Cardiac fibroblast (primary cell): Measurements from ENCODE around the gene HMX1.

ENCODE experiments used
- DNase-seq, 2 donors: peaks; one replicate each; pipeline versions ENCODE4 v3.0.0 to v3.0.0-alpha.2; 2010; ENCODE audit warnings: low read depth in 2 of 2
- H3K4me3 ChIP-seq, 2 donors: replicated peaks in 1 of 2; 1 replicate in 1 of 2; 2 replicates in 1 of 2; pipeline ENCODE4 v1.5.1; 2011; ENCODE audit warnings: low read depth in 2 of 2, low read length in 2 of 2, mild to moderate bottlenecking in 2 of 2, moderate library complexity in 1 of 2
- TF ChIP-seq, protein P1 (sequence below): IDR thresholded peaks from one replicate; pipeline ENCODE4 v1.5.1; 2011; ENCODE audit warnings: low read depth, mild to moderate bottlenecking, low read length, inconsistent platforms

HMX1 gene

DNA sequence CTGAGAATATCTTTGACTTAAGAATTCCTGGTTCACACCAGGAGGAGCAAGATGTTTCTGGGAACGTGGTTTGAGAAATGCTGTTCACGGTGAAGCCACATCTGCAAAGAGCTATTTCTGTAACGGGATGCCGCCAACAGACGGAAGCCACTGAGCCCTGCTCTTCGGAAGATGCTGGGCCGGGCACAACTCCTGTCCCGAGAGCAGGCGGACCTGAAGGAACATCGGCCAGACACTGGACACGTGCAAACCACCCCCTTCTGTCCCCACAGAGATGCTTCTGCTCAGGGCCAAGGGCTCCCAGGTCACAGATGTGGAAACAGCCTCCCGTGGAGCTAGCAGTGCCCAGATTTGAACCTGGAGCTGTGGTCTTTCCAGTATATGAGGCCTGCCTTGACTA lies 24.3 kb downstream of the HMX1 start:
- H3K4me3 ChIP-seq: no peak overlapping the region
- DNase-seq: no peak
- TF ChIP-seq, protein P1, sequence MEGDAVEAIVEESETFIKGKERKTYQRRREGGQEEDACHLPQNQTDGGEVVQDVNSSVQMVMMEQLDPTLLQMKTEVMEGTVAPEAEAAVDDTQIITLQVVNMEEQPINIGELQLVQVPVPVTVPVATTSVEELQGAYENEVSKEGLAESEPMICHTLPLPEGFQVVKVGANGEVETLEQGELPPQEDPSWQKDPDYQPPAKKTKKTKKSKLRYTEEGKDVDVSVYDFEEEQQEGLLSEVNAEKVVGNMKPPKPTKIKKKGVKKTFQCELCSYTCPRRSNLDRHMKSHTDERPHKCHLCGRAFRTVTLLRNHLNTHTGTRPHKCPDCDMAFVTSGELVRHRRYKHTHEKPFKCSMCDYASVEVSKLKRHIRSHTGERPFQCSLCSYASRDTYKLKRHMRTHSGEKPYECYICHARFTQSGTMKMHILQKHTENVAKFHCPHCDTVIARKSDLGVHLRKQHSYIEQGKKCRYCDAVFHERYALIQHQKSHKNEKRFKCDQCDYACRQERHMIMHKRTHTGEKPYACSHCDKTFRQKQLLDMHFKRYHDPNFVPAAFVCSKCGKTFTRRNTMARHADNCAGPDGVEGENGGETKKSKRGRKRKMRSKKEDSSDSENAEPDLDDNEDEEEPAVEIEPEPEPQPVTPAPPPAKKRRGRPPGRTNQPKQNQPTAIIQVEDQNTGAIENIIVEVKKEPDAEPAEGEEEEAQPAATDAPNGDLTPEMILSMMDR: no peak

DNA sequence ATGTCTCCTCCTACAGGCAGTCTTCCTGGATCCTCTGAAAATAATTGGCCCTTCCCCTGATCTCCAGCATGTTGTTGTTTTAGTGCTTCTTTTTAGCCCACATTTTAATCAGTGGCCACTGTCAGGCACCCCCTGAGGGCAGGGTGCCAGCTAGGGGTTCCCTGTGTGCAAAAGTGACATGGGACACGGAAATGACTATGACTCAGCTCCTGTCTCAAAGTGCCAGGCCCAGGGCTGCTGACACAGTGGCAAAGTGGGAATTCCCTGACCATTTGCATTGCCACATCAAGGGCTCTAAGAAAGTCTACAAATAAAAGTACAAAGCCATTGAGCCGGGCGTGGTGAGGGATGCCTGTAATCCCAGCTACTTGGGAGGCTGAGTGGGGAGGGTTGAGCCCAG lies 24.8 kb downstream of the HMX1 start:
- no peak overlapping the region for H3K4me3 ChIP-seq
- TF ChIP-seq, protein P1: no peak
- DNase-seq: no peak

GRCh38 chr4:8846046-8846720 lies 25.5 kb downstream of the HMX1 start:
- TF ChIP-seq, protein P1: no peak
- no peak for DNase-seq
- no peak overlapping the region for H3K4me3 ChIP-seq

DNA sequence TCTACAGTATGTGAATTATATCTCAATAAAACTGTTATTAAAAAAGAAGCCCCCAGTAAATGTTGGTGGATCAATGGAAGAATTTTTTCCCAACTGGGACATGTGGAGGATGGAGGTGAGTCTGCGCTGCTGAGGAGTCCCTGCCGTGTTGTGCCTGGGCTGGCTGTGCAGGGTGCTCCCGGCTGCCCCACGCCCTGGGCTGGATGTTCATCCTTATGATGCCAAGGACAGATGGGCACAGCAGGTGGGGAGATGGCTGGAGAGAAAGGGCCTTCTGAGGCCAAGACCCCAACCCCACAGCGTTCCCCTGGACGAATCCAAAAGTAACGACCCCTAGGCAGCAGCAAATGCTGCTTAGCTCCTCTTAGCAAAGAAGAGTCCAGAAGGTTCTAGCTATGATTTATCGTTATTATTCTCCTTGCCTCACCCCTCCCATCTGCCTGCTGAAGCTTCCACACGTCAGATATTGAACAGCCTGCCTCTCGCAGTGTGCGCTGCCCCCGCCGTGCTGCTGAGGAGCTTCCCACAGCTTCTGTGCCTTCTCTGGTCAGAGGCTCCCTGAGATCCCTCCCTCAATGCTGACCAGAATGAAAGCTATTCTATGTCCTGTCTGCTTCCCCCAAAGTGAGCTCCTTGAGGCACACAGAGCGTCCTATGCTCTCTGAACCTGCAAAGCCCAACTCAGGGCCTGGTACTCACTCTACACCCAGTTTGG lies 26.5 kb downstream of the HMX1 start:
- TF ChIP-seq, protein P1: no peak

DNA sequence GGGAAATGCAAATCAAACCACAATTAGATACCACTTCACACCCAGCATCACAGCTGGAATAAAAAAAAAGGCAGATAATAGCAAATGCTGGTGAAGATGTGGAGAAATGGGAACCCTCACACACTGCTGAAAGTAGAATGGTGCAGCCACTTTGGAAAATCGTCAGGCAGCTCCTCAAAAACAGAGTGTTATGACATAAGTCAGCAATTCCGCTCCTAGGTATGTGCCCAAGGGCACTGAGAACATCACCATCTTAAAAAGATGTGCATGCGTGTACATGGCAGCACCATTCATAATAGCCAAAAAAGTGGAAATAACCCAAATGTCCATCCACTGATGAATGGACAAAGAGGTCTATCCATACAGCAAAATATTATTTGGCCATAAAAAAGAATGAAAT lies 28.0 kb downstream of the HMX1 start:
- no peak for DNase-seq
- TF ChIP-seq, protein P1: no peak
- no peak overlapping the region for H3K4me3 ChIP-seq

More for the DNA sequence above, 26.5 kb downstream of the HMX1 start:
- H3K4me3 ChIP-seq: no peak overlapping the region
- DNase-seq: no peak

GRCh38 chr4:8842614-8843013 lies 29.0 kb downstream of the HMX1 start:
- TF ChIP-seq, protein P1: no peak
- no peak for DNase-seq
- H3K4me3 ChIP-seq: no peak overlapping the region
